Effector memory CD8-positive, alpha-beta T cell (primary cell): Measurements from ENCODE around the gene XPNPEP1.

Experiments used
- ATAC-seq: fragments of 150-1000 bp; cut with Tn5 transposase; replicated peaks from 2 replicates; pipeline ENCODE4 v1.10.0; 2021; ENCODE audit warnings: mild to moderate bottlenecking, moderate library complexity
- DNase-seq, 3 experiments: peaks; one replicate each; pipeline ENCODE4 v3.0.0; 2021
- H3K27ac Mint-ChIP-seq, 2 donors: one replicate each; pipeline ENCODE4 v1.8.0; 2022; ENCODE audit warnings: mild to moderate bottlenecking in 2 of 2, mixed read lengths in 2 of 2, moderate library complexity in 2 of 2
- H3K27me3 Mint-ChIP-seq, 2 donors: one replicate each; pipeline ENCODE4 v1.8.0; 2022; ENCODE audit warnings: mixed read lengths in 2 of 2
- H3K36me3 Mint-ChIP-seq: one replicate; pipeline ENCODE4 v1.8.0; 2022; ENCODE audit warnings: mild to moderate bottlenecking, moderate library complexity, mixed read lengths; ENCODE audit not compliant: insufficient read depth
- H3K4me1 Mint-ChIP-seq, 2 donors: one replicate each; pipeline ENCODE4 v1.8.0; 2022; ENCODE audit warnings: low read depth in 2 of 2, mixed read lengths in 2 of 2
- H3K4me3 Mint-ChIP-seq, 2 donors: one replicate each; pipeline ENCODE4 v1.8.0; 2022; ENCODE audit warnings: mild to moderate bottlenecking in 2 of 2, mixed read lengths in 2 of 2, moderate library complexity in 2 of 2
- H3K9me3 Mint-ChIP-seq, 2 donors: one replicate each; pipeline ENCODE4 v1.8.0; 2022; ENCODE audit warnings: mixed read lengths in 2 of 2

The XPNPEP1 gene

GRCh38 chr10:109959259-109960145, 36.2 kb upstream of the XPNPEP1 start:
- H3K4me1 Mint-ChIP-seq = peaks cover 4% of the 10 kb centered on the region in 2 donors
- ATAC-seq (no peak), DNase-seq (no peak)
- no peak overlapping the region for H3K27ac Mint-ChIP-seq
- H3K27me3 Mint-ChIP-seq = no peaks in the 10 kb centered on the region
- H3K4me3 Mint-ChIP-seq = no peak overlapping the region
- H3K36me3 Mint-ChIP-seq = no peaks in the 10 kb centered on the region
- H3K9me3 Mint-ChIP-seq = no peaks in the 10 kb centered on the region

DNA sequence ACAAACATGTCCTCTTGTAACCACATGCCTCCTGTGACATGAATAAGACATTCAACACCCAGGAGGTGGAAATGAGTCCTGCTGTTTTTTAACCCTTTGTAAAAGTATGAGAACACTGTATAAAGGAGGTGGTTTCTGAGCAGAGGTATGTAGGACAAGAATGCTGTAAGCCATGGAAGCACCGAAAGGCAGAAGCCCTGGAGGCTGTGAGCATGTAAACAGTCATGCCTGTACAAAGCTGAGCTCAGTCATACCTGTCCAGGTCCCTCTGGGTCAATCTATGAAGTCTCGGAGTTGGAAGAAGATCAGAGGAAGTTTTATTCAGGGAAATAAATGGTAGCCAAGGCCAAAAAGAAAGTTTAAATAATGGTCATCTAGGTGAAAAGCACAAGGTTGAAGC, 34.7 kb upstream of the XPNPEP1 start:
- no peaks in the 10 kb centered on the region for H3K36me3 Mint-ChIP-seq
- no peak for DNase-seq
- no peaks in the 10 kb centered on the region for H3K9me3 Mint-ChIP-seq
- H3K4me1 Mint-ChIP-seq = peaks cover 4% of the 10 kb centered on the region in 2 donors
- H3K27ac Mint-ChIP-seq = no peak overlapping the region
- no peak for ATAC-seq
- H3K4me3 Mint-ChIP-seq = no peak overlapping the region
- H3K27me3 Mint-ChIP-seq = no peaks in the 10 kb centered on the region

GRCh38 chr10:109957092-109957797, 33.9 kb upstream of the XPNPEP1 start:
- Mint-ChIP-seq H3K27me3 (no peaks in the 10 kb centered on the region), H3K4me3 (no peak overlapping the region), H3K9me3 (no peaks in the 10 kb centered on the region), H3K36me3 (no peaks in the 10 kb centered on the region), H3K27ac (peak overlapping the region in 1 of 2 donors; percentile 11), H3K4me1 (peaks cover 4% of the 10 kb centered on the region in 2 donors)
- ATAC-seq (no peak), DNase-seq (no peak)

DNA sequence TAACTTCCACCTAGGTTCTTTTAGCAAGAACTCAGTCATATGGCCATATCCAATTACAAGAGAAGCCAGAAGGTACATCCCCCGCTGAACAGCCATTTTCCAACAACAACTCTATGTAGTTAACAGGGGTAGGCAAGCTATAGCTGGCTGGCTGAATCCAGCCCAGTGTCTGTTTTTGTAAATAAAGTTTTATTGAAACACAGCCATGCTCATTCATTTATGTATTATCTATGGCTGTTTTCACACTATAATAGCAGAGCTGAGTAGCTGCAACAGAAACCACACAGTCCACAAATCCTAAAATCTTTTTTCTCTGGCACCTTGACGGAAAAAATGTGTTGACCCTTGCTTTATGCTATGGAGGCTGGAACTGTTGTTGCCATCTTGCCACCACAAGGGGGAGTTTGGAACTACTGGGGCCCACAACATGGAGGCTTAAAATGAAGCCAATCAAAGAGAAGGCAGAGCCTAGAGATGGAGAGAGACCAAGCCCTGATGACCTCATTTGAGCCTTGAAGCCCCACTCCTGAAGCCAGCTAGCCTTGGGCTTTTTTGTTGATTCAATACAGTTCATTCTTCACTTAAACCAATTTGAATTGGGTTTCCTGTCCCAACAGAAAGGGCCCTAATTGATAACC, 33.3 kb upstream of the XPNPEP1 start:
- Mint-ChIP-seq H3K36me3 (no peaks in the 10 kb centered on the region), H3K27me3 (no peaks in the 10 kb centered on the region), H3K4me1 (peaks cover 4% of the 10 kb centered on the region in 2 donors), H3K9me3 (no peaks in the 10 kb centered on the region), H3K27ac (peak overlapping the region in 1 of 2 donors; percentile 11), H3K4me3 (no peak overlapping the region)
- DNase-seq (no peak), ATAC-seq (peak; percentile 59)

DNA sequence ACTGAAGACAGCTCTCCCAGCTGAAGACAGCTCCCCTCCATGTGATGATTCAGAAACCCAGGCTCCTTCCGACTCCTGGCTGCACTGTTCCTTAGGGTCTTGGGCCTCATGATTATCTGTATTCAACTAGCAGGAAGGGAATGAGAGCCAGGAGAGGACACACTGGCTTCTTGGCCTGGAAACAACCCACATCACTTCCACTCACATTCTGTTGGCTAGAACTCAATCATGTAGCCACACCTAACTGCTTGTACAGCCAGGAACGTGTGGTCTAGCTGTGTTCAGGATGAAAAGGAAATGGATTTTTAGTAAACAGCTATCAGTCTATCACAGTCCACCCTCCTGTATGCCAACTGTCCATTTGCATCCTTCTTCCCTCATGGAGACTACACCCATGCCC, 30.5 kb upstream of the XPNPEP1 start:
- Mint-ChIP-seq H3K36me3 (no peaks in the 10 kb centered on the region), H3K9me3 (no peaks in the 10 kb centered on the region), H3K4me1 (peaks cover 4 to 5% of the 10 kb centered on the region in 2 donors), H3K27ac (peak overlapping the region in 1 of 2 donors; percentile 49), H3K4me3 (no peak overlapping the region), H3K27me3 (no peaks in the 10 kb centered on the region)
- DNase-seq = no peak
- ATAC-seq = no peak

- H3K4me3 Mint-ChIP-seq = no peak overlapping the region
- ATAC-seq (no peak), DNase-seq (no peak)
- no peaks in the 10 kb centered on the region for H3K9me3 Mint-ChIP-seq
- no peak overlapping the region for H3K27ac Mint-ChIP-seq
- H3K36me3 Mint-ChIP-seq = no peaks in the 10 kb centered on the region
- peaks cover 5% of the 10 kb centered on the region in 2 donors for H3K4me1 Mint-ChIP-seq
- no peaks in the 10 kb centered on the region for H3K27me3 Mint-ChIP-seq
Observed at GRCh38 chr10:109952526-109952925, 29.2 kb upstream of the XPNPEP1 start.

- no peaks in the 10 kb centered on the region for H3K36me3 Mint-ChIP-seq
- ATAC-seq (no peak), DNase-seq (no peak)
- H3K4me3 Mint-ChIP-seq = no peak overlapping the region
- no peak overlapping the region for H3K27ac Mint-ChIP-seq
- peaks cover 16 to 34% of the 10 kb centered on the region in 2 donors for H3K4me1 Mint-ChIP-seq
- no peaks in the 10 kb centered on the region for H3K27me3 Mint-ChIP-seq
- H3K9me3 Mint-ChIP-seq = no peaks in the 10 kb centered on the region
Observed at GRCh38 chr10:109947111-109947920, 24.0 kb upstream of the XPNPEP1 start.

DNA sequence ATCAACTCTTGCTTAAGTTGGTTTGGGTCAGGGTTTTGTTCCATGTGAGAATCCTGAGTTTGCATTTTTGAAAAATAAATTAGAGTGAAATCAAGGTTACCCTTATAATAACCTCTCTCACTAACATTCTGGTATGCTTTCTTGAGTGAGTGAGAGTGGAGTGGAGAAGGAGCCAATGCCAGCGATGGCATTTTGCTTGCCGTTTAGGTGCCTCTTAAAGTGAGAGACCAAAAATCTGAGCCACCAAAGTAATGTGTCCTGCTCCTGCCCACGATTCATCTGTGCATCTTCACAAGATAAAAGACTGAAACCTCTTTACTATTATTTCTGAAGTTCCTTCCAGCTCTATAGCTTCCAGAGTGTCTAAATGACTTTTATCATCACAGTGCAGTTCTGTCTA, 23.4 kb upstream of the XPNPEP1 start:
- Mint-ChIP-seq H3K9me3 (no peaks in the 10 kb centered on the region), H3K27me3 (no peaks in the 10 kb centered on the region), H3K27ac (no peak overlapping the region), H3K4me1 (peaks cover 16 to 34% of the 10 kb centered on the region in 2 donors), H3K36me3 (no peaks in the 10 kb centered on the region), H3K4me3 (peak overlapping the region in 1 of 2 donors; percentile 23)
- no peak for DNase-seq
- ATAC-seq = no peak

GRCh38 chr10:109945473-109946177, 22.3 kb upstream of the XPNPEP1 start:
- H3K9me3 Mint-ChIP-seq = no peaks in the 10 kb centered on the region
- peak overlapping the region; percentile 54 to 70 for H3K27ac Mint-ChIP-seq
- ATAC-seq = peak; percentile 81

DNA sequence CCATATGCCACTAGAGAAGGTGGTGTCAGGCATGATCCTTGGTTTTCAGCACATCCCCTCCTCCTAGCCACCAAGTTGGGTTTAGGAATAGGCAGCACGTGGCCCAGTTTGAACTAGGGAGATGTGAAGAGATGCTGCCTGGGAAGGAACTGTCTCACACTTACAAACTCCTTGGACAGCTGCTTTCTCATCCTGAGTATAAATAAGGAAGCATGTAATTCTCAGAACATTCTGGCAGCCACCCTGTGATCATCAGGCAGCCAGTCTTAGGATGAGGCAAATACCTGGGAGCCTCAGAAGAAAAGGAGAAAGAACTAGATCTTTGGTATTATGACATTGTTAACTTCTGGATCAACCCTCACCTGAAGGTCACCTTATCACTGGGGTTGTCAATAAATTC, 21.3 kb upstream of the XPNPEP1 start:
- Mint-ChIP-seq H3K9me3 (no peaks in the 10 kb centered on the region), H3K27ac (no peak overlapping the region), H3K36me3 (no peaks in the 10 kb centered on the region), H3K4me1 (peaks cover 15 to 35% of the 10 kb centered on the region in 2 donors), H3K27me3 (no peaks in the 10 kb centered on the region), H3K4me3 (no peak overlapping the region)
- DNase-seq (no peak), ATAC-seq (no peak)

More at GRCh38 chr10:109945473-109946177, 22.3 kb upstream of the XPNPEP1 start:
- Mint-ChIP-seq H3K4me3 (peak overlapping the region; percentile 23 to 31), H3K27me3 (no peaks in the 10 kb centered on the region), H3K4me1 (peaks cover 15 to 34% of the 10 kb centered on the region in 2 donors), H3K36me3 (no peaks in the 10 kb centered on the region)
- no peak for DNase-seq

DNA sequence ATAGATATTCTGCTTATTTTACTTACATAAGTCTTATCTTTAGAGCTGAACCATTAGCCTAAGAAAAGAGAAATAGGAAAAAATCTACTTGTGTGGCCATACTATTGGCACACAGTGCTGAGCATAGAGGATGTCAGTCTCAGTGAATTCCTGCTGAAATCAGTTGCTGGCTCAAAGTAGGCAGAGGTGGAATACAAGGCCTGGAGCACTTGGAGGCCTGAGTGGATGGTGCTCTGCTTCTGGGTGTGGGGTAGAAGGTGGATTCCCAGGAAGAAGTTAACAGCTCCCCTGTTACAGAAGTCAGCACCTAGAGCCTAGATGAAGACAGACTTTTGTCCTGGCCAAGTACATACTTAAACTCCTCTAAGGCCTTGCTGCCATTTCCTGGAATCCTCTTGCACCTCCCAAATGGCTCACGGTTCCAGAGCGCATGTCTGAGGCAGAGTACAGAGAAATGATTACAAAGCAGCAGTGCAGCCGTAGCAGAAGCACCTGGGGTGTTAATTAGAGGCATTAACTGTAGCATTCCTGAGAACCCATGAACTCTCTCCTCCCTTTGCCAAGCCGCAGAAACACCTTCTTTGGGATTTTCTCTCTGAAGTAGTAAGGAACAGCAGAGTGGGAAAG, 18.0 kb upstream of the XPNPEP1 start:
- H3K4me3 Mint-ChIP-seq = no peak overlapping the region

DNA sequence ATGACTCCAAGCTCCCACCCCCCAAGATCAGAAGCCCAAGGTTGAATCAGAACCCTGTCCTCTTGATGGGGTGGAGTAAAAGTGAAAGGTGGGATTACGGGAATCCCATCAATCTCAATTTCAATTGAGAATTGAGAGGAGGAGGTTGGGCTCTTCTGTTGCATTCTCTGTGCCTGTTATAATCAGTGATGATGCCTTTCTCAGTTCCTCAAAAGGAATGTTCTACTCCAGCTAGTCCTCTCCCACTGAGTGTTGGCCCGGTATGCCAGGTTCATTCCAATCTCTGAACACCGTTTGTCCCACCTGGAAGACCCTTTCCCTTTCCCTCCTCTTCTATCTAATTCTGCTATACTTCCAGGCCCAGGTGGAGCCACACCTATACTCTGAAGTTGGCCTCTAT, 17.2 kb upstream of the XPNPEP1 start:
- H3K4me3 Mint-ChIP-seq = no peak overlapping the region
- DNase-seq = no peak
- H3K36me3 Mint-ChIP-seq = no peaks in the 10 kb centered on the region
- H3K9me3 Mint-ChIP-seq = no peaks in the 10 kb centered on the region
- H3K4me1 Mint-ChIP-seq = peaks cover 18 to 38% of the 10 kb centered on the region in 2 donors
- H3K27me3 Mint-ChIP-seq = no peaks in the 10 kb centered on the region
- ATAC-seq = no peak
- H3K27ac Mint-ChIP-seq = no peak overlapping the region

More for the DNA sequence above, 18.0 kb upstream of the XPNPEP1 start:
- Mint-ChIP-seq H3K9me3 (no peaks in the 10 kb centered on the region), H3K4me1 (peaks cover 22 to 40% of the 10 kb centered on the region in 2 donors), H3K36me3 (no peaks in the 10 kb centered on the region), H3K27ac (peak overlapping the region in 1 of 2 donors; percentile 10), H3K27me3 (no peaks in the 10 kb centered on the region)
- ATAC-seq (no peak), DNase-seq (no peak)
